GM12878 (cell line): Measurements from ENCODE around the gene GFPT1.

Source experiments
- BRCA1 ChIP-seq: IDR thresholded peaks from 2 replicates; pipeline ENCODE4 v1.6.1; 2011; ENCODE audit warnings: low read depth, low read length, improper control_type of control experiment
- CTCF ChIP-seq, 3 experiments: IDR thresholded peaks in 2 of 3; conservative IDR thresholded peaks in 1 of 3; 2 replicates each; pipeline ENCODE4 v1.5.1; 2011; ENCODE audit warnings: low read depth in 3 of 3, low read length in 3 of 3, mild to moderate bottlenecking in 3 of 3, control low read depth in 2 of 3, moderate library complexity in 2 of 3, inconsistent platforms in 1 of 3, mixed read lengths in 1 of 3; ENCODE audit not compliant: control insufficient read depth in 2 of 3, insufficient read depth in 1 of 3; ENCODE audit errors: extremely low read depth in 1 of 3
- CUX1 ChIP-seq: IDR thresholded peaks from 2 replicates; pipeline ENCODE4 v1.6.1; 2012; ENCODE audit warnings: improper control_type of control experiment, low read depth, low read length; ENCODE audit not compliant: insufficient replicate concordance
- FOS ChIP-seq: IDR thresholded peaks from 3 replicates; pipeline ENCODE4 v1.6.1; 2011; ENCODE audit warnings: borderline replicate concordance; ENCODE audit not compliant: insufficient read length; ENCODE audit errors: extremely low read depth
- MAX ChIP-seq: IDR thresholded peaks from 2 replicates; pipeline ENCODE4 v1.6.1; 2012; ENCODE audit warnings: low read depth, low read length, improper control_type of control experiment
- NR2C2 ChIP-seq: IDR thresholded peaks from 2 replicates; pipeline ENCODE4 v1.6.1; 2011; ENCODE audit warnings: borderline replicate concordance, low read depth; ENCODE audit not compliant: control insufficient read depth, insufficient read length
- POLR2A ChIP-seq: IDR thresholded peaks from 2 replicates; pipeline ENCODE4 v1.6.1; 2011; ENCODE audit warnings: low read depth, mild to moderate bottlenecking, low read length
- RAD51 ChIP-seq: fragments of 450-650 bp; IDR thresholded peaks from 2 replicates; pipeline ENCODE4 v1.6.1; 2016; ENCODE audit warnings: moderate library complexity, mild to moderate bottlenecking, inconsistent platforms
- RB1 ChIP-seq: fragments of 450-650 bp; formaldehyde crosslinking; IDR thresholded peaks from 2 replicates; pipeline ENCODE4 v1.6.1; 2017; ENCODE audit warnings: mild to moderate bottlenecking, borderline replicate concordance
- SIN3A ChIP-seq: IDR thresholded peaks from 2 replicates; pipeline ENCODE4 v1.6.1; 2012; ENCODE audit warnings: low read depth, low read length, improper control_type of control experiment
- SMC3 ChIP-seq: IDR thresholded peaks from 2 replicates; pipeline ENCODE4 v1.6.1; 2011; ENCODE audit warnings: low read length, improper control_type of control experiment, borderline replicate concordance
- SREBF1 ChIP-seq: IDR thresholded peaks from 2 replicates; pipeline ENCODE4 v1.6.1; 2012; ENCODE audit warnings: mild to moderate bottlenecking, low read length
- SRF ChIP-seq, 2 experiments: IDR thresholded peaks; 2 replicates each; pipeline ENCODE4 v1.6.1; 2011; ENCODE audit warnings: low read depth in 2 of 2, low read length in 2 of 2, mild to moderate bottlenecking in 1 of 2, moderate library complexity in 1 of 2

- TF ChIP-seq FOS = no peak
- TF ChIP-seq CTCF (IDR thresholded peaks at IDR 0.05 in 2 of 3, conservative IDR thresholded peaks at IDR 0.05 in 1 of 3; ENCODE audit: control insufficient read depth in 2 of 3, extremely low read depth in 1 of 3, insufficient read depth in 1 of 3, low read depth in 3 of 3, low read length in 3 of 3) = no peak
- TF ChIP-seq RB1 = no peak
- TF ChIP-seq RAD51 = no peak
- TF ChIP-seq SIN3A = no peak
- no peak for TF ChIP-seq BRCA1
- no peak for TF ChIP-seq CUX1
- no peak for TF ChIP-seq POLR2A
- no peak for TF ChIP-seq SREBF1
- no peak for TF ChIP-seq MAX
- no peak for TF ChIP-seq SMC3
- no peak for TF ChIP-seq SRF (IDR thresholded peaks at IDR 0.05; ENCODE audit: low read depth in 2 of 2, low read length in 2 of 2)
- TF ChIP-seq NR2C2 = no peak
Measured at GRCh38 chr2:69348781-69349180, 38.2 kb downstream of the GFPT1 start.
